A673 (cell line): ENCODE measurements around the gene POLG.
A peak's percentile ranks its signal among the peaks of the same experiment; 100 is the strongest.

Experiments used
- CTCF ChIP-seq: fragments of 300-800, 200-600 bp; sonication (generic); conservative IDR thresholded peaks from 2 replicates; pipeline ENCODE4 v1.5.1; 2017; ENCODE audit warnings: low read depth, mild to moderate bottlenecking, antibody characterized with exemption, low read length, moderate library complexity, mixed read lengths
- EZH2 ChIP-seq: fragments of 200-600 bp; sonication (generic); IDR thresholded peaks from 2 replicates; pipeline ENCODE4 v1.6.1; 2017; ENCODE audit warnings: borderline replicate concordance, low read depth, mild to moderate bottlenecking, mixed read lengths, antibody characterized with exemption, low read length; ENCODE audit not compliant: poor library complexity, severe bottlenecking

- TF ChIP-seq CTCF (peak; percentile 99), EZH2 (no peak)
Measured at GRCh38 chr15:89358755-89359439, 24.3 kb upstream of the POLG start.
